HG02885 (cell line): ENCODE data around the gene BET1L.

Experiments used
- ATAC-seq: cut with Tn5 transposase; IDR thresholded peaks from one replicate; pipeline ENCODE4 v1.9.1; 2021; ENCODE audit warnings: mild to moderate bottlenecking; ENCODE audit not compliant: unreplicated experiment, poor library complexity

BET1L gene

GRCh38 chr11:211295-211694 lies 4.1 kb upstream of the BET1L start:
- no peak for ATAC-seq

DNA sequence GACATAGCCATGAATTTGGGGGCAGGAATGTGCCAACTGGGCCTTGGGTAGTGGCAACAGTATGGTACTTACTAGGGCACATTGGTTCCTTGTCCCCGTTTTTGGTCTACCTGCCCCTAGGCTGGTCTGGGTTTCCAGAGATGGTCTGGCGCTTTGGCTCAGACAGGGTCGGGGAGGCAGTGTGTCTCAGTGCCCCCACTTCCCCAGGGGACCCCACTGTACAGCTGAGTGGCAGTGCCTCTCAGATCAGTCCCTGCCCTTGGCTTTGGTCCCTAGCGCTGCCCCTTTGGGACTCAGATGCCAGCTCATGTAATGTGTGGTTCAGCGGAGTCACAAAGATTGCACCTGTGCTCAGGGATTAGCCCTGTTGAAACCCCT lies 3.6 kb upstream of the BET1L start:
- ATAC-seq: no peak

GRCh38 chr11:210122-210802 lies 3.1 kb upstream of the BET1L start:
- no peak for ATAC-seq

GRCh38 chr11:209275-210121 lies 2.3 kb upstream of the BET1L start:
- ATAC-seq: no peak

DNA sequence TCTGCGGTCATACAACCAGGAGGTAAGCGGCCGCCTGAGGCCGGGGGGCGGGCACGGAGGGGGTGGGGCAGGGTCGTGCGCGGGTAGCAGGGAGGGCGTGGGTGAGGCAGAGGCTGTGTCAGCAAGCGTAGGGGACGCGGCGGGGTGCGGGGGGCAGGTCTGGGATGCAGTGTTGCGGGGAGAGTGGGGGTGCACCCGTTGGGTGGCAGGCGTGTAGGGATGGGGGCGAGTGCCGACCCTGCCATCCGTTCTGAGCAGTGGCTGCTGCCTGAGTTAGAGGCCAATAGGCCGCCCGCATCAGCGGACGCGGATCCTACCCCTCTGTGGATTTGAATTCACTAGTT lies 1.7 kb upstream of the BET1L start:
- peak; percentile 1 for ATAC-seq

DNA sequence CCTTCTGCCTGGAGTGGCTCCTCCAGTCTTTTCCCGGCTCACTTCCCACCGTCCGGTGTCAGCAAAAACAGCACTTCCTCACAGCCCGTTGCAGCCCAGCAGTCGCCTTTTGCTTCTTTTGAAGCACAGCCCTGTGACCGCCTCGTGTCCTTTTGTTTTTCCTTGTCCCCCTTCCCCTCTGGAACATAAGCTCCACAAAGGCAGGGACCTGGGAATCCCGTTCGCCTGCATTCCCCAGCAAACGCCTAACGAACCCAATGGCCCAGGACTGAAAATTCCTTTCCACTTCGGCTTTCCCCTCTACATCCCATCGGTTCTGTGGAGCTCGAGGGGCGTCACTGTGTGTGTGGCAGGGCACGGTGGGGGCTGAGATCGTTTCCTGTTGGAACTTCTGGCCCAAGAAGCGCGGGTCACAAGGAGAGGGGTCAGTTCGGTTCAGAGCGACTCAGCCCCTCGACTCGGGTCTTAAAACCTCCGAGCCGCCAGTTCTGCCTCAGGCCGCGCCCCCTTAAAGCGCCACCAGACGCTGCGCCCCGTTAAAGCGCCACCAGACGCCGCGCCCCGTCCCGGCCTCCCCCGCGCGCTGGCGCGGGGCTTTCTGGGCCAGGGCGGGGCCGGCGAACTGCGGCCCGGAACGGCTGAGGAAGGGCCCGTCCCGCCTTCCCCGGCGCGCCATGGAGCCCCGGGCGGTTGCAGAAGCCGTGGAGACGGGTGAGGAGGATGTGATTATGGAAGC lies 1.1 kb upstream of the BET1L start:
- peak; percentile 37 for ATAC-seq

- no peak for ATAC-seq
Observed at GRCh38 chr11:207863-208180, 623 bp upstream of the BET1L start.

DNA sequence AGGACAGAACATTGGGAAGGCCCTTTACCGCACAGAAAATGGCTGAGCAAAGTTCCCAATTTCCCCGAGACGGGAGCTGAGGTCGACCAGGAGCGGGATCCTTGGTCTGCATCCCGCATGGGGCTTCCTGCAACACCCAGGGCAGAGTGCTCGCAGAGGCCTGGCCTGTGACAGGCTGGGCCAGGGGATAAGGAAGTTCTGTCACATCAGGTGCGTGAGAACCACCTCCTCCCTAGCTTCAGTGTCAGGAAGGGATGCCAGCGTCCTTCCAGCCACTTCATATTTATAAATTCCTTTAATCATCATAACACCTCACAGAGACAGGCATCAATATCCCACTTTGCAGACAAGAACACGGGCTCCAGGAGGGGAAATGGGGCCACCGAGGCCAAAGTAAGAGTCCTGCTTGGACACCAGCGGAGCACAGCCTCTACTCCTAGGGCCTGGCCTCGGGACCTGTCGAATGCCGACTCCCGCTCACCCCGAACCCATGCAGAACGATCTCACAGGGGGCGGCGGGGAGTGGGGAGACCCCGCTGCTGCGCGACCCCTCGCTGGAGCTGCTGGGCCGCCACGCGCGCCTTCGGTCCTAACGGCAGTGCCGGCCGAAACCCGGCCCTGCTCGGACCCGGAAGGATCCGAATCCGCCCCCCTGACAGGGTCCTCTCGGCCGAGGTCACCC lies 532 bp downstream of the BET1L start:
- no peak for ATAC-seq

GRCh38 chr11:206002-206384 lies 1.2 kb downstream of the BET1L start:
- ATAC-seq: no peak

GRCh38 chr11:205221-206001 lies 1.8 kb downstream of the BET1L start:
- ATAC-seq: no peak

DNA sequence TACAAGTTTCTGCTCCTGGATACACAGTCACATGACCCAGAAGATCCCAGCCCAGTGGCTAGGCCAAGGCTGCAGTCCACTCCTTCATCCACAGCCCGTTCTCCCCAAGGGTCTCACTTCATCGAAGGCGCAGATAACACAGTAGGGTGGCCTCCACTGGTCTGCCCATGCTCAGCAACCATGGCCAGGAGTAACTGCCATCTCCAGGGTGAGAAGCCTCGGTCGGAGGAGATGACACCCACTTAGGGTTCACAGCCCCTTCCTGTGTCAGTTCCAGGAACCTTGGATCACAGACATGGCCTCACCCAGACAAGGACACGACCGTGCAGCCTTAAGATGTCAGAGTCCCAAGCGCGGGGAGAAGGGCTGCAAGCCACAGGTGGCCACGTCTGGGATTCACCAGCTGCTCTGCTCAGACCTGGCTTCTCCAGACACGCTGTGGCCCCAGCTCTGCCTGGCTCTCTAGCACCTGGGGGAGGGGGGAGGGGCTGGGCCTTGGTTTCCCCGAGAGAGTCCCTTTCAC lies 2.6 kb downstream of the BET1L start:
- no peak for ATAC-seq

GRCh38 chr11:203945-204586 lies 3.1 kb downstream of the BET1L start:
- ATAC-seq: no peak

DNA sequence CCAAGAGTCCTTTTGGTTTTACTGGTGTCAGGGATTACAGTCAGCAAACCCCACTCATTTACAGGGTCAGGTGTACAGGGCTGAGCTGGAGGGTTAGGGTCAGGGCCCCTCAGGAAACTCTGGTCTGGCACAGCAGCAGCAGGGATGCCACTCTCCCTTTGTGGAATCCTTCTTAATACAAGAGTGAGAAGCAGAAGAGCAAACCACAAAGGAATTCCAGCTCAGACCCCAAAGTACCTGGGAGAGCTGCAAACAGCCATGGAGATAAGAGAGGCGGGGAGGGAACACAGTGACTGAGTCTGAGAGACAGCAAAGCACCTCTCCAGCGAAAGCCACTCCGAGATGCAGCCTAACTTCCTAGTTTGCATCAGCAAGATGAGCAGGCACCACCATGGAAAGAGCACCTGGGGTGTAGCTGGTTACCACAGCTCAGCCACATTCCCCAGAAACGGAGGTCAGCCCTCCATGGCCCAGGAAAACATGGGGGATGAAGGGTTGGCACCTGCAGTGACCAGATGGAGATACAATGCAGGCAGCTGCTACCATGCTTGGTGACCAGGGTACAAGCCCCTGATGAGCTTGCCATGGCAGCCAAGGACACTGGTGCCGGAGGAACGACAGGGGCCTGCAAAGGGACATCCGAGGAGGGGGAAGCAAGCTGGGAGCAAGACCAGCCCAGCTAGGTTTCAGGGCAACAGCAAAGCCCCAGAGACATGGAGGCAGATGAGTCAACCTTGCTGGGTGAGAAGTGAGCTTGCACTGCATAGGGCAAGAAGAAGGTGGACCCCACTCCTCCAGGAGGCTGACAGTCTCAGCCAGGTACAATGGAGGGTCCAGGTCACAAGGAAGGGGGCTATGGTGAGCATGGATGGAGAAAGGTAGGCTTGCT lies 3.9 kb downstream of the BET1L start:
- ATAC-seq: no peak

DNA sequence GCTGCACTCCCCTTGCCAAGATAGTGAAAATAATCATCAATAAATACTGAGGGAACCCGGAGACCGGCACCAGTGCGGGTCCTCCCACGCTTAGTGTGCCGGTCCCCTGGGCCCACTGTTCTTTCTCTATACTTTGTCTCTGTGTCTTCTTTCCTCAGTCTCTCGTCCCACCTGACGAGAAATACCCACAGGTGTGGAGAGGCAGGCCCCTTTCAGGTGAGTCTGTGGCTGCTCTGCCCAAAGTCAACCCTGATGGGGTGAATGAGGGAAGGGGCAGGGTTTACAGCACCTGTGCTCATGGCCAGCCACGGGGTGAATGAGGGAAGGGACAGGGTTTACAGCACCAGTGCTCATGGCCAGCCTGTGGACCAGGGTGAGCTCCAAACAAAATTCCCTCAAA lies 4.7 kb downstream of the BET1L start:
- no peak for ATAC-seq

DNA sequence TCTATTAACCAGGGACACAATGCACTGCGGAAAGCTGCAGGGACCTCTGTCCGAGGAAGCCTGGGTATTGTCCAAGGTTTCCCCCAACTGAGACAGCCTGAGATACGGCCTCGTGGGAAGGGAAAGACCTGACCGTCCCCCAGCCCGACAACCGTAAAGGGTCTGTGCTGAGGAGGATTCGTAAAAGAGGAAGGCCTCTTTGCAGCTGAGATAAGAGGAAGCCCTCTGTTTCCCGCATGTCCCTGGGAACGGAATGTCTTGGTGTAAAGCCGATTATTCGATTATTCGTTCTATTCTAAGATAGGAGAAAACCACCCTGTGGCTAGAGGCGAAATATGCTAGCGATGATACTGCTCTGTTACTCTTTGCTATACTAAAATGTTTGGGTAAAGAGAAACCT lies 5.2 kb downstream of the BET1L start:
- ATAC-seq: no peak

DNA sequence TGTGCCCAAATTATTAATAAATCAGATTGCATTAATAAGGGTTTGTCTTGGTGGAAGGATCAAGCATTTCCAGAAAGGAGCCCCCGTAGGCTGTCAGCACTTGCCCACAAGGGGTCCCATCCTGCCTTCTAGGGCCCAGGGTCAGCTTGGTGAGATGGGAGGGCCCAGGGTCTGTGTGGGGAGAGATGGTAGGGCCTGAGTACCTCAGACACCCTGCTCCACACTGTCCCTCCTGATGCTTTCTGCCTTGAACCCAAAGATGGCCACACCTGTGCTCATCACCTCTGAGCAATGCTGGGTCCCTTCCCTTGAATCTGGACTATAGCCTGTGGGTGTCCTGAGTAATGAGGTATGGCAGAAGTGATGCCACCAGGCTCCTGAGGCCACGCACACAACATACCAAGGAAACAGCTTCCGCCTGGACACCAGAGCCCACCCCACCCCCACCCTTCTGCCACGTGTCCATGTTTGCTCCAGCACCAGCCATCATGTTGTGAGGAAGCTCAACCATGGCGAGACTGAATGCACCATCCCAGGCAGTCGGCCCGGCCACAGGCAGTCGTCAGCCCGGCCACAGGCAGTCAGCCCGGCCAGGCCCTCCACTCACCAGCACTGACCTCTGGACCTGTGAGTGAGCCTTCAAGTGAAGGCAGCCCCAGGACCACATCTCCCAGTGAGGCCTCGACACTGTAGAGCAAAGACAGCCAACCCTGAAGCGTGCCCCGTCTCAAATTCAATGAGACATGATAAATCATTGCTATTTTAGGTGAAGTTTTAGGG lies 6.8 kb downstream of the BET1L start:
- no peak for ATAC-seq

DNA sequence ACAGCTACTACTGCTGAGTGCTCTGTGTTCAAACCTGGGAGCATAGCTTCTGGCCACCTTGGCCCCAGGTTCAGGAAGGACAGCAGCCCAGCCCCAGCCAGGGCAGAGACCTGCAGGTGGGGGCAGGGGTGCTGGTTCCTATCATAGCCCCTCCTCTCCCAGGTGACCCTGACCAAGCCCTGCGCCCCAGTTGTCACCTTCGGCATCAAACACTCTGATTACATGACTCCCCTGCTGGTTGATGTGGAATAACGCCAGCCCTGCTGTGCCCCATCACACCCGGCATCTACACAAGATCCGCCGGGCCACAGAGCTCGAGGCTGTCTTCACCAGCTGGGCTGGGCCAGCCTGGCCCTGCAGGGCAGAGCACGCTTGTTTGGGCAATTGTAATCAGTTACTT lies 7.4 kb downstream of the BET1L start:
- no peak for ATAC-seq
